Glutamatergic neuron (in vitro differentiated cells): ENCODE data around the gene RALGAPB. TPM values are rescaled to one million over a fixed set of nuclear protein-coding genes. Genes with fewer than 3 reads are reported as not detected.

Experiments
- DNase-seq: peaks from one replicate; pipeline ENCODE4 v3.0.0; 2022
- H3K27ac Mint-ChIP-seq: one replicate; pipeline ENCODE4 v1.8.0; 2020; ENCODE audit warnings: mild to moderate bottlenecking, mixed read lengths, inconsistent platforms; ENCODE audit not compliant: unreplicated experiment
- H3K27me3 Mint-ChIP-seq: one replicate; pipeline ENCODE4 v1.8.0; 2020; ENCODE audit warnings: mild to moderate bottlenecking, moderate library complexity, mixed read lengths, inconsistent platforms; ENCODE audit not compliant: unreplicated experiment
- H3K36me3 Mint-ChIP-seq: one replicate; pipeline ENCODE4 v1.8.0; 2020; ENCODE audit warnings: mild to moderate bottlenecking, mixed read lengths, inconsistent platforms; ENCODE audit not compliant: unreplicated experiment
- H3K4me1 Mint-ChIP-seq: one replicate; pipeline ENCODE4 v1.8.0; 2020; ENCODE audit warnings: mild to moderate bottlenecking, low read depth, mixed read lengths, inconsistent platforms; ENCODE audit not compliant: unreplicated experiment
- H3K4me3 Mint-ChIP-seq: one replicate; pipeline ENCODE4 v1.8.0; 2020; ENCODE audit warnings: mild to moderate bottlenecking, mixed read lengths, inconsistent platforms; ENCODE audit not compliant: unreplicated experiment
- H3K9me3 Mint-ChIP-seq: one replicate; pipeline ENCODE4 v1.8.0; 2020; ENCODE audit warnings: mild to moderate bottlenecking, moderate library complexity, mixed read lengths, inconsistent platforms; ENCODE audit not compliant: unreplicated experiment
- total RNA-seq: library from RNA; stranded (reverse); fragmentation: NEBNext Ultra II Directional; extraction: Animal tissue kit (Norgen Biotek cat#: 25700); gene quantifications from one replicate; pipeline ENCODE4 v1.2.1, GENCODE V29; 2021; ENCODE audit not compliant: unreplicated experiment
- TF ChIP-seq, protein P1 (sequence below): fragments of 200-600 bp; sonication (generic); IDR thresholded peaks from one replicate; pipeline ENCODE4 v1.5.0; 2021; ENCODE audit not compliant: partially characterized antibody, unreplicated experiment

The RALGAPB gene
- total RNA-seq, 1 donor from 2014 or later: 54.6 TPM

DNA sequence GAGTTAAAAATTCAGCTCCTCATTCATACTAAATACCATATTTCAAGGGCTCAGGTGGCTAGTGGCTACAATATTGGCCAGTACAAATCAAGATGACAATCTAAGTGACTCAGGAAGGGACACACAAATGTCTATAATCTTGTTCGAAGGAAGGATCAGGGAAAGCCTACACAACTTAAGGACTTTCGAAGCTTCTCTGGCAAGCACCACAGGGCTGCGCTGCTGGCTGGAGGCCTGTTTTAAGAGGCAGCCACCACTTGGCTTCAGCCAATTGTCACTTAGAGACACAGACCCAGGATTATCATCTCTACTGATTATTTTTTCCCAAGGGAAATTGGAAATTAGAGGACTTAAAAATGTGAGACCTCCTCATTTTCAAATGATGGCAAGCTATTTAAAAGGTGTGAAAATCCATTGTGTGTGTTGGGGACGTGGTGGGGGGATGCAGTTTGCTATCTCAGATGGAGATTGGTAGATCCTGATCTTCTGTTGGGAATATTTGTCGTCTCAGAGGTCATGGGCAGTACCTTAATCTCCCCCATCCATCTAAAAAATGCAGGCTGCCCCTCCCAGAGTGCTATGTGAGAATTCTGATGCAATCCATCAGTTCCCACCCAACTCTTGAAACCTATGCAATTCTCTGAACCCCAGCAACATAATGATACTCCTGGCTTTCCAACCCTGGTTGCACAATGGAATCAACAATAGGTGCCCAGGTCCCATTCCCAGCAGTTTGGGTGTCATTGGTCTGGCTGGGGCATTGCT is 140.3 kb downstream of the RALGAPB start:
- H3K27me3 Mint-ChIP-seq: no peaks in the 10 kb centered on the region
- TF ChIP-seq, protein P1, sequence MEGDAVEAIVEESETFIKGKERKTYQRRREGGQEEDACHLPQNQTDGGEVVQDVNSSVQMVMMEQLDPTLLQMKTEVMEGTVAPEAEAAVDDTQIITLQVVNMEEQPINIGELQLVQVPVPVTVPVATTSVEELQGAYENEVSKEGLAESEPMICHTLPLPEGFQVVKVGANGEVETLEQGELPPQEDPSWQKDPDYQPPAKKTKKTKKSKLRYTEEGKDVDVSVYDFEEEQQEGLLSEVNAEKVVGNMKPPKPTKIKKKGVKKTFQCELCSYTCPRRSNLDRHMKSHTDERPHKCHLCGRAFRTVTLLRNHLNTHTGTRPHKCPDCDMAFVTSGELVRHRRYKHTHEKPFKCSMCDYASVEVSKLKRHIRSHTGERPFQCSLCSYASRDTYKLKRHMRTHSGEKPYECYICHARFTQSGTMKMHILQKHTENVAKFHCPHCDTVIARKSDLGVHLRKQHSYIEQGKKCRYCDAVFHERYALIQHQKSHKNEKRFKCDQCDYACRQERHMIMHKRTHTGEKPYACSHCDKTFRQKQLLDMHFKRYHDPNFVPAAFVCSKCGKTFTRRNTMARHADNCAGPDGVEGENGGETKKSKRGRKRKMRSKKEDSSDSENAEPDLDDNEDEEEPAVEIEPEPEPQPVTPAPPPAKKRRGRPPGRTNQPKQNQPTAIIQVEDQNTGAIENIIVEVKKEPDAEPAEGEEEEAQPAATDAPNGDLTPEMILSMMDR: no peak
- H3K4me3 Mint-ChIP-seq: no peak overlapping the region
- peaks cover 4% of the 10 kb centered on the region for H3K36me3 Mint-ChIP-seq
- H3K9me3 Mint-ChIP-seq: peaks cover 2% of the 10 kb centered on the region
- H3K4me1 Mint-ChIP-seq: no peaks in the 10 kb centered on the region
- DNase-seq: no peak
- no peak overlapping the region for H3K27ac Mint-ChIP-seq

DNA sequence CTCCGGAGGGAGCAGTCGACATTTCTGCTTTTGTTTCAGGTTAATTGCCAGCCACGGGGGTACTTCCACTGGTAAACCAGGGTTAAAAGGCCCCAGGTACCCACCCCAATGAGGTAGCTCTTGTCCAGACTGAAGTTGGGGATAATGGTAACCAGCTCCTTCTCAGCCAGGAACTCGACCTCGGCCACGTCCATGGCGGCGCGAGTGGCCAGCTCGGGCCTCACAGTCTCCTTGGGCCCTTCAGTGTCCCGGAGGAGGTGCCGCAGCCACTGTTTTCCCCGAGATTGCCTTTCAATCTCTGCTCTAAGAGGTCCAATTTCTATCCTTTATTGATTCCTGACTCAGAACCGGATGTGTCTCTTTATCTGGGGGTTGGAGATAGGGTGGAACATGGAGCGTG is 142.6 kb downstream of the RALGAPB start:
- Mint-ChIP-seq H3K4me3 (no peak overlapping the region), H3K9me3 (peaks cover 2% of the 10 kb centered on the region), H3K27me3 (no peaks in the 10 kb centered on the region), H3K36me3 (peaks cover 4% of the 10 kb centered on the region), H3K27ac (no peak overlapping the region), H3K4me1 (no peaks in the 10 kb centered on the region)
- no peak for DNase-seq
- TF ChIP-seq, protein P1: no peak

DNA sequence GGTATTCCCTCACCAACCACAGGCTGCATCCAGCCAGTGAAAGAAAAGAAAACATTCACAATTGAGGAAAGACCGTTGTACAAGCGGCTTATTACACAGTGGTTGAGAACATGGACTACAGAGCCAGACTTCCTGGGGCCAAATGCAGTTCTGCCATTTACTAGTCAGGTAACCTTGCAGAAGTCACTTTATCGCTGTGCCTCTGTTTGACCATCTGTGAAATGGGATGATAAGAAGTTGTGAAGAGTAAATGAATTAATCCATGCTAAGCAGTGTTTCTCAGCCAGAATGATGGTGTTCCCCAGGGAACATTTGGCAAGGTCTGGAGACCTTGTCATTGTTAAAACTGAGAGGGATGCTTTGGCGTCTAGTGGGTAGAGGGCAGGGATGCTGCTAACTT is 143.8 kb downstream of the RALGAPB start:
- peaks cover 4% of the 10 kb centered on the region for H3K36me3 Mint-ChIP-seq

DNA sequence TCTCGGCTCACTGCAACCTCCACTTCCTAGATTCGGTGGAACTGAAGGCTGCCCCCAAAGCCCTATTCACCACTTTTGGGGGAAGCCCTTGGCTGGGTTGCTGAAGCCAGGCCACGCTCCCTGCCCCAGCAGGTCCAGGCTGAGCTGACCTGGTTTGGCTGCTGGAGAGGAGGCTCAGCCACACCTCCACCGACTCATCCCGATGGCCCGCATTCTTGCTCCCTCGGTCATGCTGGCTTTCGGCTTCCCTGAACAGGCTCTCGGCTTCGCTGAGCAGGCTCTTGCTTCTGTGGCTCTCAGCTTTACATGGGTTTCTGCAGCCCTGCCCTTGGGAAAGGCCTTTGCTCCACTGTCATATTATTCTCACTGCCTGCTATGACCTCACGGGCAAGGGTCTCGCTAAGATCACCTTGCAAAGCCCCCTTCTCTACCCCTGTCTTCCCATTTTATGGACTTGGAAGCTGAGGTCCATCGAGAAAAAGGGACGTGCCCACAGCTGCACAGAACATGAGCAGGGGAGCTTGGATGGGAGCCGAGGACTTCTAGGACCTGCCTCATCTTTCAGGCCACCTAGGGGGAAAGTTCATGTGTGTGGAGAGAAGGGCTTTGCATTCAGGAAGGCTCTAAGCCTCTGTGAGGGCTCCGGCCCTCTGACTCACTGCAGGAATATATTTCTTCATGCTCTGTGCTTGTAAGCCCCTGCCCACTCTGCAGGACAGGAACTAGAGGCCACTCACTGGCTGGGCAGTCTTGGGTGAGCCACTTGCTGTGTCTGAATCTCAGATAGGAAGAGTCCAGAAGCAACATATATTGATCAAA is 144.6 kb downstream of the RALGAPB start:
- Mint-ChIP-seq H3K36me3 (peaks cover 4% of the 10 kb centered on the region), H3K4me3 (no peak overlapping the region), H3K27me3 (peaks cover 2% of the 10 kb centered on the region), H3K9me3 (peaks cover 2% of the 10 kb centered on the region), H3K27ac (no peak overlapping the region), H3K4me1 (no peaks in the 10 kb centered on the region)
- no peak for DNase-seq
- TF ChIP-seq, protein P1: no peak

More for the DNA sequence above, 143.8 kb downstream of the RALGAPB start:
- peaks cover 2% of the 10 kb centered on the region for H3K27me3 Mint-ChIP-seq
- DNase-seq: no peak
- no peak overlapping the region for H3K27ac Mint-ChIP-seq
- TF ChIP-seq, protein P1: no peak
- H3K4me1 Mint-ChIP-seq: no peaks in the 10 kb centered on the region
- peaks cover 2% of the 10 kb centered on the region for H3K9me3 Mint-ChIP-seq
- no peak overlapping the region for H3K4me3 Mint-ChIP-seq

DNA sequence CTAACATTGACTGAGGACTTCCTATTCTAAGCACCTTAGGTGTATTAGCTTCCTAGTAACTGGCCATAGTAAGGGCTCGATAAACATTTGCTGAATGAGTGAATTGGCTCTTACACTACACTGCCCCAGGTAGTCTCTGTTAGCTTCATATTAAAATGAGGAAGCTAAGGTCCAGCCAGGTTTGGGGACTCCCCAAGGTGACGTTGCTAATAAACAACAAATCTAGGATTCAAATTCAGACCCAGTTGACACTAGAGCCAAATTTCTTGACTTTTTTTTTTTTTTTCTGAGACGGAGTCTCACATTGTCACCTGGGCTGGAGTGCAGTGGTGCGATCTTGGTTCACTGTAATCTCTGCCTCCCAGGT is 145.2 kb downstream of the RALGAPB start:
- no peaks in the 10 kb centered on the region for H3K4me1 Mint-ChIP-seq

More for the DNA sequence above, 145.2 kb downstream of the RALGAPB start:
- H3K27me3 Mint-ChIP-seq: peaks cover 2% of the 10 kb centered on the region
- peaks cover 2% of the 10 kb centered on the region for H3K9me3 Mint-ChIP-seq
- H3K4me3 Mint-ChIP-seq: no peak overlapping the region
- peaks cover 4% of the 10 kb centered on the region for H3K36me3 Mint-ChIP-seq
- no peak overlapping the region for H3K27ac Mint-ChIP-seq
- no peak for DNase-seq
- TF ChIP-seq, protein P1: no peak
